GM18505 (cell line): ENCODE measurements around the gene HSD17B10.
"Not testable (repeated sequence)": the region's sequence is repeated elsewhere in the genome, so short reads cannot be mapped to it uniquely, and the experiment has no call there.

Source experiments
- ATAC-seq: cut with Tn5 transposase; IDR thresholded peaks from one replicate; pipeline ENCODE4 v1.9.1; 2021; ENCODE audit not compliant: unreplicated experiment
- POLR2A ChIP-seq: IDR thresholded peaks from 4 replicates; pipeline ENCODE4 v1.6.1; 2011; ENCODE audit warnings: borderline replicate concordance; ENCODE audit not compliant: insufficient read depth, insufficient read length; ENCODE audit errors: extremely low read depth

Gene HSD17B10

GRCh38 chrX:53422086-53422860, 11.9 kb downstream of the HSD17B10 start, which contains the start of gene SMC1A:
SMC1A (minus strand) TSS chrX:53422654; CDS start chrX:53422600, 54 bp downstream.
- ATAC-seq: peak; percentile 93
- TF ChIP-seq POLR2A: peak; percentile 83

- no peak for TF ChIP-seq POLR2A
- peak; percentile 12 for ATAC-seq
Measured at GRCh38 chrX:53421772-53422085, 12.4 kb downstream of the HSD17B10 start.

GRCh38 chrX:53421125-53421524, 13.0 kb downstream of the HSD17B10 start:
- TF ChIP-seq POLR2A: no peak
- no peak for ATAC-seq

- not testable (repeated sequence) for ATAC-seq
Measured at GRCh38 chrX:53420351-53420750, 13.8 kb downstream of the HSD17B10 start.

- no peak for TF ChIP-seq POLR2A
- ATAC-seq: no peak
Measured at GRCh38 chrX:53412446-53412845, 21.7 kb downstream of the HSD17B10 start.

GRCh38 chrX:53403535-53403934, 30.6 kb downstream of the HSD17B10 start:
- ATAC-seq: no peak
- TF ChIP-seq POLR2A: no peak

- no peak for TF ChIP-seq POLR2A
- ATAC-seq: no peak
Measured at GRCh38 chrX:53398216-53398615, 36.0 kb downstream of the HSD17B10 start.

- ATAC-seq: no peak
Measured at GRCh38 chrX:53395605-53396298, 38.4 kb downstream of the HSD17B10 start.

GRCh38 chrX:53383376-53384076, 50.6 kb downstream of the HSD17B10 start:
- ATAC-seq: no peak
- no peak for TF ChIP-seq POLR2A

More at GRCh38 chrX:53395605-53396298, 38.4 kb downstream of the HSD17B10 start:
- no peak for TF ChIP-seq POLR2A
